Activated naive CD4-positive, alpha-beta T cell treated with anti-CD3 and anti-CD28 coated beads, Interleukin-2, amount 50 U/mL, for 16 hours (primary cell): ENCODE results near the gene NKAIN2.

ENCODE experiments used
- DNase-seq: peaks from one replicate; pipeline ENCODE4 v3.0.0-alpha.2; 2020

The NKAIN2 gene

GRCh38 chr6:123810214-123810613 lies 6.5 kb downstream of the NKAIN2 start:
- no peak for DNase-seq

- DNase-seq: no peak
Measured at GRCh38 chr6:123810948-123811347, 7.3 kb downstream of the NKAIN2 start.

GRCh38 chr6:123811378-123811777 lies 7.7 kb downstream of the NKAIN2 start:
- DNase-seq: no peak

GRCh38 chr6:123812621-123813020 lies 9.0 kb downstream of the NKAIN2 start:
- no peak for DNase-seq

GRCh38 chr6:123821112-123821511 lies 17.4 kb downstream of the NKAIN2 start:
- DNase-seq: no peak

GRCh38 chr6:123829302-123829953 lies 25.8 kb downstream of the NKAIN2 start:
- DNase-seq: no peak

- no peak for DNase-seq
Measured at GRCh38 chr6:123830120-123830519, 26.5 kb downstream of the NKAIN2 start.

- no peak for DNase-seq
Measured at GRCh38 chr6:123838505-123839234, 35.0 kb downstream of the NKAIN2 start.

GRCh38 chr6:123841067-123841896 lies 37.6 kb downstream of the NKAIN2 start:
- no peak for DNase-seq

GRCh38 chr6:123844011-123844410 lies 40.3 kb downstream of the NKAIN2 start:
- no peak for DNase-seq

GRCh38 chr6:123848347-123848746 lies 44.7 kb downstream of the NKAIN2 start:
- no peak for DNase-seq

GRCh38 chr6:123849406-123849805 lies 45.7 kb downstream of the NKAIN2 start:
- DNase-seq: no peak

GRCh38 chr6:123850555-123850954 lies 46.9 kb downstream of the NKAIN2 start:
- no peak for DNase-seq

GRCh38 chr6:123854201-123854600 lies 50.5 kb downstream of the NKAIN2 start:
- DNase-seq: no peak

- DNase-seq: no peak
Measured at GRCh38 chr6:123855506-123855905, 51.8 kb downstream of the NKAIN2 start.

GRCh38 chr6:123859291-123859690 lies 55.6 kb downstream of the NKAIN2 start:
- no peak for DNase-seq

- no peak for DNase-seq
Measured at GRCh38 chr6:123869334-123869733, 65.7 kb downstream of the NKAIN2 start.

- DNase-seq: no peak
Measured at GRCh38 chr6:123873974-123874373, 70.3 kb downstream of the NKAIN2 start.

- no peak for DNase-seq
Measured at GRCh38 chr6:123875784-123876183, 72.1 kb downstream of the NKAIN2 start.

GRCh38 chr6:123879749-123880148 lies 76.1 kb downstream of the NKAIN2 start:
- DNase-seq: no peak

- no peak for DNase-seq
Measured at GRCh38 chr6:123888771-123889513, 85.3 kb downstream of the NKAIN2 start.

- DNase-seq: no peak
Measured at GRCh38 chr6:123895346-123895745, 91.7 kb downstream of the NKAIN2 start.

- DNase-seq: no peak
Measured at GRCh38 chr6:123895806-123896205, 92.1 kb downstream of the NKAIN2 start.
